ENCODE results near the gene IL1RN. TPM values are rescaled to one million over a fixed set of nuclear protein-coding genes. Genes with fewer than 3 reads are reported as not detected.

IL1RN gene
- total and polyA plus RNA-seq, 2 of the 8 experiments (the other 6 are each of a cell fraction or from before 2014, with no cell fraction given), result not detected

DNA sequence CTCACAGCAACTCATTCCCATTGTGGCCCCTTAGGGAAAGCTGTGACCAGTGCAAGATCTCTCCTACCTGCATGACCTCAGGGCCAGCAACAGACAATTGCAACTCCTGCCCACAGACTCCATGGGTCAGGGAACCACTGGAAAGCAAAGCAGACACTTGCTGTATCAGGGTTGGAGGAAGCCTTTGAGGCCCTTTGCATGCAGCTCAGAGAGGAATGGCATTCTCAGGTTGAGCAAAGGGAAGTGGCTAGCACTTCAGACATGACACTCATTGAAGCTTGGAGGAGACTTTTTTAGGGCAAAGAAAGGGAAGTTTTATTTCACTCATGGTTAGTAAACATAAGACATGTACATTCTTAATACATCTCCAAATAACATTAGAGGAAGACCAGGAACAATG, 37.5 kb upstream of the IL1RN start:
- Histone ChIP-seq H4K20me1 (replicated peaks in 1 of 2; ENCODE audit: control insufficient read depth in 1 of 2, insufficient read depth in 2 of 2, low read length in 2 of 2) (no peaks in the 10 kb centered on the region), H3K27me3 (replicated peaks in 1 of 4; ENCODE audit: control insufficient read depth in 3 of 4, extremely low read depth in 1 of 4, insufficient read depth in 3 of 4, low read length in 3 of 4) (no peaks in the 10 kb centered on the region; a peak in 1 of 7 replicates), H3K9ac (replicated peaks in 1 of 4; ENCODE audit: extremely low read depth in 1 of 4, low read depth in 3 of 4, low read length in 3 of 4) (no peak overlapping the region), H3K9me3 (ENCODE audit: insufficient read depth in 2 of 2, low read depth in 1 of 2, low read length in 1 of 2) (no peaks in the 10 kb centered on the region), H3K27ac (ENCODE audit: low read depth, low read length) (no peak overlapping the region), H4K91ac (replicated peaks; ENCODE audit: insufficient read length, low read length) (no peak overlapping the region), H2BK5ac (ENCODE audit: low read depth, low read length) (no peak overlapping the region), H3K36me3 (ENCODE audit: control insufficient read depth in 2 of 4, insufficient read depth in 4 of 4, low read length in 3 of 4) (no peaks in the 10 kb centered on the region), H2AK5ac (ENCODE audit: low read depth, low read length) (no peak overlapping the region), H2AFZ (ENCODE audit: low read length) (no peak overlapping the region), H3K4ac (replicated peaks; ENCODE audit: insufficient read length, low read depth, low read length) (no peak overlapping the region), H2BK120ac (replicated peaks; ENCODE audit: low read depth, low read length) (no peak overlapping the region), H4K8ac (ENCODE audit: extremely low read depth, insufficient read depth, low read length) (no peak overlapping the region), H3K14ac (ENCODE audit: insufficient read length) (no peak overlapping the region), H3K4me1 (replicated peaks in 1 of 4; ENCODE audit: control insufficient read depth in 3 of 4, insufficient read depth in 4 of 4, low read length in 3 of 4) (no peaks in the 10 kb centered on the region), H3K56ac (replicated peaks; ENCODE audit: insufficient read length, low read depth, low read length) (no peak overlapping the region), H3K4me2 (ENCODE audit: insufficient read depth in 1 of 2, low read depth in 2 of 2, low read length in 2 of 2) (no peak overlapping the region), H3K4me3 (ENCODE audit: extremely low read depth in 1 of 4, insufficient read depth in 2 of 4, low read depth in 3 of 4, low read length in 4 of 4) (no peak overlapping the region), H3K79me1 (ENCODE audit: low read depth, low read length) (no peaks in the 10 kb centered on the region), H4K5ac (ENCODE audit: insufficient read length, low read depth, low read length) (no peak overlapping the region), H3K23ac (ENCODE audit: insufficient read length) (no peak overlapping the region), H2BK20ac (ENCODE audit: low read length) (no peak overlapping the region), H3K23me2 (ENCODE audit: low read depth, low read length) (no peaks in the 10 kb centered on the region), H2BK12ac (ENCODE audit: low read depth, low read length) (no peak overlapping the region), H3K18ac (ENCODE audit: extremely low read depth, low read length) (no peak overlapping the region), H3K79me2 (ENCODE audit: control insufficient read depth in 1 of 2, insufficient read depth in 2 of 2, low read length in 2 of 2) (no peaks in the 10 kb centered on the region), H2BK15ac (ENCODE audit: low read length) (no peak overlapping the region)
- POLR2A ChIA-PET (ENCODE audit: partially characterized antibody), result no interaction called here
- FAIRE-seq (no peak), DNase-seq (ENCODE audit: low read depth in 1 of 2, low spot score in 2 of 2) (no peak)
- CTCF ChIA-PET (ENCODE audit: partially characterized antibody), result interaction anchor here (0.6 to 3.0 kb wide), 6 partner anchors 10 to 109 kb away, joined by 3 to 32 read pairs (median 4); no protein-coding TSS in a partner anchor
- TF ChIP-seq EP300 (IDR thresholded peaks at IDR 0.05; ENCODE audit: borderline replicate concordance in 1 of 2, low read depth in 2 of 2, low read length in 2 of 2) (no peak), TAF7 (optimal IDR thresholded peaks at IDR 0.05; ENCODE audit: borderline replicate concordance, low read depth, low read length) (no peak), CHD1 (IDR thresholded peaks at IDR 0.05; ENCODE audit: low read depth, low read length) (no peak), CTBP2 (IDR thresholded peaks at IDR 0.05; ENCODE audit: borderline replicate concordance, insufficient read depth, insufficient read length, low read length) (no peak), MAFK (IDR thresholded peaks at IDR 0.05; ENCODE audit: low read depth, low read length) (no peak), RBBP5 (IDR thresholded peaks at IDR 0.05; ENCODE audit: borderline replicate concordance, low read depth, low read length) (no peak), SP2 (IDR thresholded peaks at IDR 0.05; ENCODE audit: low read length) (no peak), CEBPB (IDR thresholded peaks at IDR 0.05; ENCODE audit: low read depth, low read length) (no peak), BCL11A (IDR thresholded peaks at IDR 0.05; ENCODE audit: low read depth in 2 of 2, low read length in 2 of 2) (no peak), SAP30 (IDR thresholded peaks at IDR 0.05; ENCODE audit: insufficient read depth, insufficient replicate concordance, low read length) (no peak), TAF1 (IDR thresholded peaks at IDR 0.05; ENCODE audit: low read depth, low read length) (no peak), ASH2L (IDR thresholded peaks at IDR 0.05; ENCODE audit: low read length) (no peak)
- TF ChIP-seq, protein P1, sequence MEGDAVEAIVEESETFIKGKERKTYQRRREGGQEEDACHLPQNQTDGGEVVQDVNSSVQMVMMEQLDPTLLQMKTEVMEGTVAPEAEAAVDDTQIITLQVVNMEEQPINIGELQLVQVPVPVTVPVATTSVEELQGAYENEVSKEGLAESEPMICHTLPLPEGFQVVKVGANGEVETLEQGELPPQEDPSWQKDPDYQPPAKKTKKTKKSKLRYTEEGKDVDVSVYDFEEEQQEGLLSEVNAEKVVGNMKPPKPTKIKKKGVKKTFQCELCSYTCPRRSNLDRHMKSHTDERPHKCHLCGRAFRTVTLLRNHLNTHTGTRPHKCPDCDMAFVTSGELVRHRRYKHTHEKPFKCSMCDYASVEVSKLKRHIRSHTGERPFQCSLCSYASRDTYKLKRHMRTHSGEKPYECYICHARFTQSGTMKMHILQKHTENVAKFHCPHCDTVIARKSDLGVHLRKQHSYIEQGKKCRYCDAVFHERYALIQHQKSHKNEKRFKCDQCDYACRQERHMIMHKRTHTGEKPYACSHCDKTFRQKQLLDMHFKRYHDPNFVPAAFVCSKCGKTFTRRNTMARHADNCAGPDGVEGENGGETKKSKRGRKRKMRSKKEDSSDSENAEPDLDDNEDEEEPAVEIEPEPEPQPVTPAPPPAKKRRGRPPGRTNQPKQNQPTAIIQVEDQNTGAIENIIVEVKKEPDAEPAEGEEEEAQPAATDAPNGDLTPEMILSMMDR (IDR thresholded peaks at IDR 0.05; ENCODE audit: control extremely low read depth in 1 of 3, insufficient read depth in 1 of 3, low read depth in 1 of 3, low read length in 3 of 3), result no peak

Data from H1 (cell line).